ENCODE measurements around the gene MLLT6.

Gene MLLT6

GRCh38 chr17:38753071-38753506 lies 48.0 kb downstream of the MLLT6 start:
- ChIA-PET POLR2A (interaction anchor here (1.7 kb wide), 1 partner anchor 46 kb away, joined by 5 read pairs; the partner anchor contains the start of gene PIP4K2B), CTCF (interaction anchor here (1.6 kb wide), 1 partner anchor 18 kb away, joined by 4 read pairs; no protein-coding TSS in a partner anchor)
- 16% methylated on average over 17 of the region's 22 CpGs for WGBS (ENCODE audit: insufficient coverage)
- H3K27me3 ChIP-seq (replicated peaks in 2 of 5; ENCODE audit: control insufficient read depth in 4 of 5, insufficient read depth in 5 of 5, low read length in 4 of 5), result peaks cover 11 to 34% (median 20%) of the 10 kb centered on the region in 5 experiments
- H3K4me3 ChIP-seq (ENCODE audit: control insufficient read depth in 1 of 7, extremely low read depth in 1 of 7, insufficient read depth in 4 of 7, low read depth in 2 of 7, low read length in 6 of 7), result peak overlapping the region; percentile 82 to 100 (median 96)
- no peak for DNase-seq
- peaks cover 5 to 48% (median 46%) of the 10 kb centered on the region in 4 experiments for H3K4me1 ChIP-seq (ENCODE audit: control extremely low read depth in 1 of 4, control insufficient read depth in 4 of 4, insufficient read depth in 4 of 4, low read length in 3 of 4)
- H3K27ac ChIP-seq (ENCODE audit: insufficient read depth in 1 of 2, low read depth in 1 of 2, low read length in 2 of 2, poor library complexity in 1 of 2, severe bottlenecking in 2 of 2), result peak overlapping the region; percentile 88 to 92
- H3K9me3 ChIP-seq (ENCODE audit: control extremely low read depth in 1 of 5, control insufficient read depth in 4 of 5, insufficient read depth in 2 of 5, low read depth in 1 of 5, low read length in 4 of 5), result no peaks in the 10 kb centered on the region
- H3K36me3 ChIP-seq (ENCODE audit: control insufficient read depth in 4 of 4, insufficient read depth in 4 of 4, low read length in 3 of 4), result peaks cover 11 to 31% (median 19%) of the 10 kb centered on the region in 4 experiments

DNA sequence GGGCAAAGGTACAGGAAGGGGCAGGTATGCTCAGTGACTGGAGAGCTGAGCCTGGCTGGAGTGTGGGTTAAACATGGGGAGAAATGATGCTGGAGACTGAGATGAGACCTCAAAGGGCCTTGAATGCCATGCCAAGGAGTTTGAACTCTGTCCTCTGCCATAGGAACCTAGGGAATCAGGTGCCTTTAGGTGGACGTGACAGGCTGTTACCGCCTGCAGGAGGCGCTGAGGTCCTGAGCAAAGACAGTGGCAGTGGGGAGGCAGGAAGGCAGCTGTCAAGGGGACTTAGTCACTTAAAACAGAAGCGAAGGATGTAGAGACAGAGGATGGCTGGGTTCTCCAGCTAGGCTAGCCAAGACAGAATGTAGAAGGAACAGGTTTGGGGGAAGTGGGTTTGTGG lies 56.5 kb downstream of the MLLT6 start:
- Histone ChIP-seq H3K27me3 (replicated peaks in 2 of 5; ENCODE audit: control insufficient read depth in 4 of 5, insufficient read depth in 5 of 5, low read length in 4 of 5) (no peaks in the 10 kb centered on the region), H3K36me3 (ENCODE audit: control insufficient read depth in 4 of 4, insufficient read depth in 4 of 4, low read length in 3 of 4) (peaks cover 21 to 76% (median 61%) of the 10 kb centered on the region in 4 experiments), H3K4me1 (ENCODE audit: control extremely low read depth in 1 of 4, control insufficient read depth in 4 of 4, insufficient read depth in 4 of 4, low read length in 3 of 4) (no peaks in the 10 kb centered on the region), H3K9me3 (ENCODE audit: control extremely low read depth in 1 of 5, control insufficient read depth in 4 of 5, insufficient read depth in 2 of 5, low read depth in 1 of 5, low read length in 4 of 5) (no peaks in the 10 kb centered on the region), H3K27ac (ENCODE audit: insufficient read depth in 1 of 2, low read depth in 1 of 2, low read length in 2 of 2, poor library complexity in 1 of 2, severe bottlenecking in 2 of 2) (no peak overlapping the region), H3K4me3 (ENCODE audit: control insufficient read depth in 1 of 7, extremely low read depth in 1 of 7, insufficient read depth in 4 of 7, low read depth in 2 of 7, low read length in 6 of 7) (no peak overlapping the region)
- peak; percentile 29 to 66 (median 65) for DNase-seq
- ChIA-PET POLR2A (interaction anchor here (1.6 kb wide), 1 partner anchor 17 kb away, joined by 3 read pairs; no protein-coding TSS in a partner anchor), CTCF (interaction anchor here (0.7 to 1.8 kb wide), 8 partner anchors 8 to 221 kb away, joined by 3 to 6 read pairs (median 4); no protein-coding TSS in a partner anchor)
- WGBS (ENCODE audit: insufficient coverage), result 91% methylated on average over 4 of the region's 4 CpGs

DNA sequence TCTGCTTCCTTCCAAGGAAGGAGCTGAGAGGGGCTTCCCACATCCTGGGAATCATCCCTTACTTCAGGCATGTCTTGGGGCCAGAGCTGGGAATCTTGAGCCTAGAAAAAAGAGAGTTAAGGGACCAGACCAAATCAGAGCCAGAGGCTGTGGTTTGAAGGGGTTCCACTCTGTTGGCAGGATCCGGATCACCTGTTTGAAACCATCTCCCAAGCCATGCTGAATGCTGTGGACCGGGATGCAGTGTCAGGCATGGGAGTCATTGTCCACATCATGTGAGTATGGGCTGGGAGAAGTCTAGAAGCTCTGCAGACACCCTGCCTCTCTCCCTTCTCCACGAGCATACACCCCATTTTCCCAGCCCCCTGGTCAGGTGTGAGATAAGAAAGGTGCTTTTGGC lies 57.2 kb downstream of the MLLT6 start:
- CTCF ChIA-PET, result interaction anchor here (0.7 to 1.7 kb wide), 6 partner anchors 10 to 221 kb away, joined by 3 to 6 read pairs (median 4); no protein-coding TSS in a partner anchor
- Histone ChIP-seq H3K27me3 (replicated peaks in 2 of 5; ENCODE audit: control insufficient read depth in 4 of 5, insufficient read depth in 5 of 5, low read length in 4 of 5) (no peaks in the 10 kb centered on the region), H3K9me3 (ENCODE audit: control extremely low read depth in 1 of 5, control insufficient read depth in 4 of 5, insufficient read depth in 2 of 5, low read depth in 1 of 5, low read length in 4 of 5) (no peaks in the 10 kb centered on the region), H3K27ac (ENCODE audit: insufficient read depth in 1 of 2, low read depth in 1 of 2, low read length in 2 of 2, poor library complexity in 1 of 2, severe bottlenecking in 2 of 2) (no peak overlapping the region), H3K4me3 (ENCODE audit: control insufficient read depth in 1 of 7, extremely low read depth in 1 of 7, insufficient read depth in 4 of 7, low read depth in 2 of 7, low read length in 6 of 7) (no peak overlapping the region), H3K4me1 (ENCODE audit: control extremely low read depth in 1 of 4, control insufficient read depth in 4 of 4, insufficient read depth in 4 of 4, low read length in 3 of 4) (no peaks in the 10 kb centered on the region), H3K36me3 (ENCODE audit: control insufficient read depth in 4 of 4, insufficient read depth in 4 of 4, low read length in 3 of 4) (peaks cover 21 to 81% (median 63%) of the 10 kb centered on the region in 4 experiments)
- no peak for DNase-seq
- POLR2A ChIA-PET, result interaction anchor here (1.6 kb wide), 1 partner anchor 16 kb away, joined by 3 read pairs; no protein-coding TSS in a partner anchor
- 100% methylated on average over 1 of the region's 3 CpGs for WGBS (ENCODE audit: insufficient coverage)

DNA sequence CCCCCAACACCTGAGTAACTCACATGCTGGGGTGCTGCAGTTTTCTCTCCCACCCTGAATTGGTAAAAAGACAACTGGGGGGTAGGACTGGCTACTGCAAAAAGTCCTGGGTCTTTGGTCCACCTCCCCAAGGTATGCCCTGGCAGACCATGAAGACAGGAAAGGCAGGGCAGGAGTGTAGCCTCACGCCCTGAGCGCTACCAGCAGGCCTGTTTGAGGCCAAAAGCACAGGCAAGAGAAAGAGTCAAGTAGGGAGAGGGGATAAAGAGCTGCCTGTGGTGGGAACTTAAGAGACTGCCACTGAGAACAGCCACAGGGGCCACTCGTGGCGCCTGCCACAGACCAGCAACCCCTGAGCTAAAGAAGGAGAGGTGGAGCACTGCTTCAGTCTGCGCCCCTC lies 61.3 kb downstream of the MLLT6 start:
- no peak for DNase-seq
- Histone ChIP-seq H3K4me1 (ENCODE audit: control extremely low read depth in 1 of 4, control insufficient read depth in 4 of 4, insufficient read depth in 4 of 4, low read length in 3 of 4) (no peaks in the 10 kb centered on the region), H3K36me3 (ENCODE audit: control insufficient read depth in 4 of 4, insufficient read depth in 4 of 4, low read length in 3 of 4) (peaks cover 18 to 92% (median 70%) of the 10 kb centered on the region in 4 experiments), H3K9me3 (ENCODE audit: control extremely low read depth in 1 of 5, control insufficient read depth in 4 of 5, insufficient read depth in 2 of 5, low read depth in 1 of 5, low read length in 4 of 5) (no peaks in the 10 kb centered on the region), H3K27me3 (replicated peaks in 2 of 5; ENCODE audit: control insufficient read depth in 4 of 5, insufficient read depth in 5 of 5, low read length in 4 of 5) (no peaks in the 10 kb centered on the region), H3K27ac (ENCODE audit: insufficient read depth in 1 of 2, low read depth in 1 of 2, low read length in 2 of 2, poor library complexity in 1 of 2, severe bottlenecking in 2 of 2) (no peak overlapping the region), H3K4me3 (ENCODE audit: control insufficient read depth in 1 of 7, extremely low read depth in 1 of 7, insufficient read depth in 4 of 7, low read depth in 2 of 7, low read length in 6 of 7) (no peak overlapping the region)
- CTCF ChIA-PET, result interaction anchor here (1.0 to 1.3 kb wide), 4 partner anchors 9 to 23 kb away, joined by 3 read pairs; no protein-coding TSS in a partner anchor
- WGBS (ENCODE audit: insufficient coverage), result 90% methylated on average over 5 of the region's 5 CpGs
- POLR2A ChIA-PET, result no interaction called here

DNA sequence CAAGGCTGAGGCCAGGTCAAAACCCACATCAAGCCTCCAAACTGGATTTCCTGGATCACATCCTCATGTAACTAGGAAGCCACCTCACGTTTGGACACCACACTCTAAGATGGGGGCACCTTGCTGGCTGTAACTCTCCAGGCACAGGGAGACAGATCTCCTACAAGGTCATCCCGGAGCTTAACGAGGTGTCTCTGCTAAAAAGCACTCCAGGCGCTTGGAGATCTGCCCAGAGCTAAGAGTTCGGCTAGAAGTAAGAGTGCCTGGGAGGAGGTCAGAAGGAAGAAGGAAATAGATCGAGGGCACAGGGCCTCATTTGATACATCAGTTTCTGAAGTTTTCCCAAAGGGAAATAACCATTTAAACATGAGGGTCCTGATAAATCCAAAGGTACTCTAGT lies 63.3 kb downstream of the MLLT6 start:
- Histone ChIP-seq H3K27me3 (replicated peaks in 2 of 5; ENCODE audit: control insufficient read depth in 4 of 5, insufficient read depth in 5 of 5, low read length in 4 of 5) (no peaks in the 10 kb centered on the region), H3K27ac (ENCODE audit: insufficient read depth in 1 of 2, low read depth in 1 of 2, low read length in 2 of 2, poor library complexity in 1 of 2, severe bottlenecking in 2 of 2) (no peak overlapping the region), H3K4me1 (ENCODE audit: control extremely low read depth in 1 of 4, control insufficient read depth in 4 of 4, insufficient read depth in 4 of 4, low read length in 3 of 4) (no peaks in the 10 kb centered on the region), H3K36me3 (ENCODE audit: control insufficient read depth in 4 of 4, insufficient read depth in 4 of 4, low read length in 3 of 4) (peaks cover 18 to 94% (median 65%) of the 10 kb centered on the region in 4 experiments), H3K9me3 (ENCODE audit: control extremely low read depth in 1 of 5, control insufficient read depth in 4 of 5, insufficient read depth in 2 of 5, low read depth in 1 of 5, low read length in 4 of 5) (no peaks in the 10 kb centered on the region), H3K4me3 (ENCODE audit: control insufficient read depth in 1 of 7, extremely low read depth in 1 of 7, insufficient read depth in 4 of 7, low read depth in 2 of 7, low read length in 6 of 7) (no peak overlapping the region)
- no peak for DNase-seq
- CTCF ChIA-PET, result no interaction called here
- POLR2A ChIA-PET, result no interaction called here
- WGBS (ENCODE audit: insufficient coverage), result 86% methylated on average over 5 of the region's 6 CpGs

DNA sequence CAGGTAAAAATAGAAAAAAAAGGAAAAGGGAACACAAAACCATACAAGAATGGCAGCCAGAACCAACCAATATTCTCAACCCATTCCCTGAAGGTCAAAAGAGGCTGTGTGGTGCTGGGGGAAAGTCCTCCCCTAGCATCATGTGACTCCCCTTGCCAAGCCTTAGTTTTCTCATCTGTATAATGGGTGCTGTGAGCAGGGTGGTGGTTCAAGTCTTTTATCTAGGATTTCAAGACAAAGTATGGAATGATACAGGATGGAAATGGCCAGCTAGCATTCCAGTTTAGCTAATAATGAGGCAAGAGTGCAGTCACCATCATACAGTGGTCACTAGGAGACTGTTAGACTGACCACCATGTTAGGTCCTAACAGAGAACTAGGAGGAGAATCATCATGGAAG lies 68.2 kb downstream of the MLLT6 start:
- ChIA-PET CTCF (interaction anchor here (2.0 kb wide), 1 partner anchor 15 kb away, joined by 7 read pairs; no protein-coding TSS in a partner anchor), POLR2A (no interaction called here)
- Histone ChIP-seq H3K27me3 (replicated peaks in 2 of 5; ENCODE audit: control insufficient read depth in 4 of 5, insufficient read depth in 5 of 5, low read length in 4 of 5) (no peaks in the 10 kb centered on the region), H3K9me3 (ENCODE audit: control extremely low read depth in 1 of 5, control insufficient read depth in 4 of 5, insufficient read depth in 2 of 5, low read depth in 1 of 5, low read length in 4 of 5) (no peaks in the 10 kb centered on the region), H3K27ac (ENCODE audit: insufficient read depth in 1 of 2, low read depth in 1 of 2, low read length in 2 of 2, poor library complexity in 1 of 2, severe bottlenecking in 2 of 2) (no peak overlapping the region), H3K4me3 (ENCODE audit: control insufficient read depth in 1 of 7, extremely low read depth in 1 of 7, insufficient read depth in 4 of 7, low read depth in 2 of 7, low read length in 6 of 7) (no peak overlapping the region), H3K36me3 (ENCODE audit: control insufficient read depth in 4 of 4, insufficient read depth in 4 of 4, low read length in 3 of 4) (peaks cover 27 to 85% (median 61%) of the 10 kb centered on the region in 4 experiments), H3K4me1 (ENCODE audit: control extremely low read depth in 1 of 4, control insufficient read depth in 4 of 4, insufficient read depth in 4 of 4, low read length in 3 of 4) (no peaks in the 10 kb centered on the region)
- DNase-seq, result no peak

- no peaks in the 10 kb centered on the region for H3K9me3 ChIP-seq (ENCODE audit: control extremely low read depth in 1 of 5, control insufficient read depth in 4 of 5, insufficient read depth in 2 of 5, low read depth in 1 of 5, low read length in 4 of 5)
- no peaks in the 10 kb centered on the region for H3K27me3 ChIP-seq (replicated peaks in 2 of 5; ENCODE audit: control insufficient read depth in 4 of 5, insufficient read depth in 5 of 5, low read length in 4 of 5)
- H3K4me1 ChIP-seq (ENCODE audit: control extremely low read depth in 1 of 4, control insufficient read depth in 4 of 4, insufficient read depth in 4 of 4, low read length in 3 of 4), result no peaks in the 10 kb centered on the region
- DNase-seq, result no peak
- peaks cover 47 to 87% (median 72%) of the 10 kb centered on the region in 4 experiments for H3K36me3 ChIP-seq (ENCODE audit: control insufficient read depth in 4 of 4, insufficient read depth in 4 of 4, low read length in 3 of 4)
- ChIA-PET CTCF (no interaction called here), POLR2A (interaction anchor here (1.4 kb wide), 1 partner anchor 16 kb away, joined by 3 read pairs; no protein-coding TSS in a partner anchor)
- H3K27ac ChIP-seq (ENCODE audit: insufficient read depth in 1 of 2, low read depth in 1 of 2, low read length in 2 of 2, poor library complexity in 1 of 2, severe bottlenecking in 2 of 2), result no peak overlapping the region
- 88% methylated on average over 7 of the region's 7 CpGs for WGBS (ENCODE audit: insufficient coverage)
- no peak overlapping the region for H3K4me3 ChIP-seq (ENCODE audit: control insufficient read depth in 1 of 7, extremely low read depth in 1 of 7, insufficient read depth in 4 of 7, low read depth in 2 of 7, low read length in 6 of 7)
These were observed 72.7 kb downstream of the MLLT6 start for GRCh38 chr17:38777641-38778250.
